ENCODE measurements around the gene ELOVL5.
A peak's percentile ranks its signal among the peaks of the same experiment; 100 is the strongest.

ELOVL5 gene

DNA sequence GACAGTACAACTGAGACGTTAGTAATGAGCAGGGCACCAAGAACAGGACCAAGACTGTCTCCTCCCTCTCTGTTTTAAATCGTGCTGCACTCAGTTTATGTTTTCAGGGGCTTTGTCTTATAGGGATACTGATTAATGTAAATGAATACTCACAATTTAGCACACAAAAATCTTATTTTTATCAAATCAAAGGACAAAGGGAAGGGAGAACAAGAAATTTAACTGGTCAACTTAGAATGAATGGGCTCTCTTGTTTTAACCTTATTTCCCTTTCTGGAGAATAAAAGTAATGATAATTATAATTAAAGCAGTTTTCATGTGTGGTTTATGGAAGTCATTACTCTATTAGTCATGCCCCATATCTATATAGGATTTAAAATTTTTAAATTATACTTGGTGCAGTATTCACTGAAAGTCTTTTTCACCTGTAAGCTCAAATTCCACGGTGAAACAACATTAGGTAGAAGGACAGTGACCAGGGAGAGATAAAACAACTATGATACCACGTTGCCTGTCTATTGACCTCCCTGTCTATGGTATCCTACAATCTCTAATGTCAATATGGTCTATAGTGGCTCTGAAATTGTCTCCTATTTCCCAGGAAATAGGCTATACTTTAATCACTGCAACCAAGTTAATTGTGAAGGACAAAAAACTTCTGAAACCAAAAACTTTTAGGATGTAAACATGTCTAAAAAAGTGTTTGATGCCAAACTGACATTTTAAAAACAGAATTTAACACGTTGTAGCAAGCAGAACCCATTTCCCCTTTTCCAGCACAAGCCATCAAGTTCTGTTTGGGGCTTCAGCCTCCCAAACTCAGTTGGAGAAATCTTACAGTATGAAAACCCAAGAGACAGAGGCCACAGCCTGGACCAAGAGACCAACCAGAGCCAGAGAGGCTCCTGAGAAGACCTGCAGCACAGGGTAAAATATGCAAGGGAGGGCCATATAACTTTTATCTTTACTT, 15.0 kb downstream of the ELOVL5 start:
- H3K36me3 ChIP-seq (ENCODE audit: low read depth), result peaks cover 12% of the 10 kb centered on the region; the same call in 1 of the 2 replicates
- no peaks in the 10 kb centered on the region for H3K9me3 ChIP-seq (ENCODE audit: severe bottlenecking)
- DNase-seq (ENCODE audit: low spot score) (no peak), ATAC-seq (ENCODE audit: low read depth) (no peak)
- H3K4me3 ChIP-seq (ENCODE audit: severe bottlenecking), result no peak overlapping the region
- TF ChIP-seq, protein P1, sequence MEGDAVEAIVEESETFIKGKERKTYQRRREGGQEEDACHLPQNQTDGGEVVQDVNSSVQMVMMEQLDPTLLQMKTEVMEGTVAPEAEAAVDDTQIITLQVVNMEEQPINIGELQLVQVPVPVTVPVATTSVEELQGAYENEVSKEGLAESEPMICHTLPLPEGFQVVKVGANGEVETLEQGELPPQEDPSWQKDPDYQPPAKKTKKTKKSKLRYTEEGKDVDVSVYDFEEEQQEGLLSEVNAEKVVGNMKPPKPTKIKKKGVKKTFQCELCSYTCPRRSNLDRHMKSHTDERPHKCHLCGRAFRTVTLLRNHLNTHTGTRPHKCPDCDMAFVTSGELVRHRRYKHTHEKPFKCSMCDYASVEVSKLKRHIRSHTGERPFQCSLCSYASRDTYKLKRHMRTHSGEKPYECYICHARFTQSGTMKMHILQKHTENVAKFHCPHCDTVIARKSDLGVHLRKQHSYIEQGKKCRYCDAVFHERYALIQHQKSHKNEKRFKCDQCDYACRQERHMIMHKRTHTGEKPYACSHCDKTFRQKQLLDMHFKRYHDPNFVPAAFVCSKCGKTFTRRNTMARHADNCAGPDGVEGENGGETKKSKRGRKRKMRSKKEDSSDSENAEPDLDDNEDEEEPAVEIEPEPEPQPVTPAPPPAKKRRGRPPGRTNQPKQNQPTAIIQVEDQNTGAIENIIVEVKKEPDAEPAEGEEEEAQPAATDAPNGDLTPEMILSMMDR (IDR thresholded peaks at IDR 0.05; ENCODE audit: poor library complexity, severe bottlenecking), result no peak
- no peak overlapping the region for H3K27ac ChIP-seq (ENCODE audit: poor library complexity, severe bottlenecking)
- H3K27me3 ChIP-seq (ENCODE audit: insufficient read depth, poor library complexity, severe bottlenecking), result no peaks in the 10 kb centered on the region
- H3K4me1 ChIP-seq (ENCODE audit: insufficient read depth, poor library complexity, severe bottlenecking), result peaks cover 4% of the 10 kb centered on the region

DNA sequence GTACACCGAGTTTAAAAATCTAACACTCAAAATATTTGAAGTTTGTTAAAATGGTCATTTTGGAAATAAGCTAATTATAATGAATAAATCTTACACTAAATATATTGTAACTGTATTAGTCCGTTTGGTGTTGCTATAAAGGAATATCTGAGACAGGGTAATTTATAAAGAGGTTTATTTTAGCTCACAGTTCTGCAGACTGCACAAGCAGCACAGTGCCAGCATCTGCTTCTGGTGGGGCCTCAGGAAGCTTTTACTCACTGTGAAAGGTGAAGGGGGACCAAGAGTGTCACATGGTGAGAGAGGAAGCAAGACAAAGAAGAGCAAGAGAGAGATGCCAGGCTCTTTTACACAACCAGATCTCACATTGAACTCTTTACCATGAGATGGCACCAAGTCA, 17.1 kb downstream of the ELOVL5 start:
- H3K27me3 ChIP-seq (ENCODE audit: insufficient read depth, poor library complexity, severe bottlenecking), result no peaks in the 10 kb centered on the region
- TF ChIP-seq, protein P1 (IDR thresholded peaks at IDR 0.05; ENCODE audit: poor library complexity, severe bottlenecking), result no peak
- H3K9me3 ChIP-seq (ENCODE audit: severe bottlenecking), result no peaks in the 10 kb centered on the region
- no peak overlapping the region for H3K27ac ChIP-seq (ENCODE audit: poor library complexity, severe bottlenecking)
- DNase-seq (ENCODE audit: low spot score) (no peak), ATAC-seq (ENCODE audit: low read depth) (no peak)
- H3K4me3 ChIP-seq (ENCODE audit: severe bottlenecking), result no peak overlapping the region
- peaks cover 24% of the 10 kb centered on the region for H3K4me1 ChIP-seq (ENCODE audit: insufficient read depth, poor library complexity, severe bottlenecking)
- H3K36me3 ChIP-seq (ENCODE audit: low read depth), result no peaks in the 10 kb centered on the region; the same call in 1 of the 2 replicates

DNA sequence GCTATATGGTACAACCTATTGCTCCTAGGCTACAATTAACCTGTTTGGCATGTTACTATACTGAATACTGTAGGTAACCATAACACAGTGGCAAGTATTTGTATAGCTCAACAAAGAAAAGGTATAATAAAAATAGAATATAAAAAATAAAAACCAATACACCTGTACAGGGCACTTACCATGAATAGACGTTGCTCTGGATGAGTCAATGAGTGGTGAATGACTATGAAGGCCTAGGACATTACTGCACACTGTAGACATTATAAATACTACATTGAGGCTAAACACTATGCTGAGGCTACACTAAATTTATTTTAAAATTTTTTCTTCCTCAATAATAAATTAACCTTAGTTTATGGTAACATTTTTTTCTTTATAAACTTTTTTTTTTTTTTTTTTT, 18.6 kb downstream of the ELOVL5 start:
- Histone ChIP-seq H3K4me3 (ENCODE audit: severe bottlenecking) (no peak overlapping the region), H3K27me3 (ENCODE audit: insufficient read depth, poor library complexity, severe bottlenecking) (no peaks in the 10 kb centered on the region), H3K9me3 (ENCODE audit: severe bottlenecking) (no peaks in the 10 kb centered on the region), H3K4me1 (ENCODE audit: insufficient read depth, poor library complexity, severe bottlenecking) (peaks cover 37% of the 10 kb centered on the region), H3K27ac (ENCODE audit: poor library complexity, severe bottlenecking) (no peak overlapping the region), H3K36me3 (ENCODE audit: low read depth) (no peaks in the 10 kb centered on the region; the same call in 1 of the 2 replicates)
- ATAC-seq (ENCODE audit: low read depth), result no peak
- TF ChIP-seq, protein P1 (IDR thresholded peaks at IDR 0.05; ENCODE audit: poor library complexity, severe bottlenecking), result no peak
- no peak for DNase-seq (ENCODE audit: low spot score)

DNA sequence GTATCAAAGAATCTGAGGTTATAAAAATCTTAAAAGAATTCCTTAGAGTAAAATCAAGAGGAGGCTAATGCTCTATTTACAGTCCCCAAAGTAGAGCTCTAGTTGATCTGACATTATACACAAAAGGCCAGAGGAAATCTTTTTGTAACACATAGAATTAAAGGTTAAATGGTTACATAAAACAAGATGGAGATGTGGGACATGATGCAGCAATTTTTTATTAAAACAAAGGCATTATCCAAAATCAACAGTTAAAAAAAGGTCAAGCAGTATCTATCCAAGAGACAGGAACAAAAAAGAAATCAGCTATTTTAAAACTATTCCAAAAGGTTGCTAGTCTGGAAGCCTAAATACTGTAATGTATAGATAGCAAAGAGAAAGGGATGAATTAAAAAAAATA, 20.4 kb downstream of the ELOVL5 start:
- peak overlapping the region; percentile 97 for H3K27ac ChIP-seq (ENCODE audit: poor library complexity, severe bottlenecking)
- H3K9me3 ChIP-seq (ENCODE audit: severe bottlenecking), result no peaks in the 10 kb centered on the region
- no peak overlapping the region for H3K4me3 ChIP-seq (ENCODE audit: severe bottlenecking)
- TF ChIP-seq, protein P1 (IDR thresholded peaks at IDR 0.05; ENCODE audit: poor library complexity, severe bottlenecking), result no peak
- ATAC-seq (ENCODE audit: low read depth), result no peak
- no peaks in the 10 kb centered on the region for H3K27me3 ChIP-seq (ENCODE audit: insufficient read depth, poor library complexity, severe bottlenecking)
- H3K36me3 ChIP-seq (ENCODE audit: low read depth), result no peaks in the 10 kb centered on the region; the same call in 1 of the 2 replicates
- DNase-seq (ENCODE audit: low spot score), result no peak
- H3K4me1 ChIP-seq (ENCODE audit: insufficient read depth, poor library complexity, severe bottlenecking), result peaks cover 42% of the 10 kb centered on the region

DNA sequence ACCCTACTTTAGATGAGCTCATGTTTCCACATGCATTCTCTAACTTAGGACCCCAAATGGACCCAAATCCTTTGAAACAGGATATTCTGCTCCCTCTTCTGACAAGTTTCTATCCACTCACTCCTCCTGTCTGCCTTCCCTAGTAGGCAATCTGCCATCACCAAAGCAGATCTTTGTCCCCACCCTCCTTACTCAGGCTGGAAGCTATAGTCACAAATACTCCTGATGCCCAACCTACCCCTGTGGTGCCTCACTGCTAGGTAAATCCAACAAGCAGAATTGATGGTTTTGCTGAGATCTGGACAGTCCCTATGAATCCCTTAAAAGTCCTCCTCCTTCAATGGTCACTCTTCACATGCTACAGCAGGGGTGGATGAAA, 21.7 kb downstream of the ELOVL5 start:
- TF ChIP-seq, protein P1 (IDR thresholded peaks at IDR 0.05; ENCODE audit: poor library complexity, severe bottlenecking), result no peak
- Histone ChIP-seq H3K27ac (ENCODE audit: poor library complexity, severe bottlenecking) (peak overlapping the region; percentile 97), H3K36me3 (ENCODE audit: low read depth) (no peaks in the 10 kb centered on the region; the same call in 1 of the 2 replicates), H3K9me3 (ENCODE audit: severe bottlenecking) (no peaks in the 10 kb centered on the region), H3K4me1 (ENCODE audit: insufficient read depth, poor library complexity, severe bottlenecking) (peaks cover 54% of the 10 kb centered on the region), H3K27me3 (ENCODE audit: insufficient read depth, poor library complexity, severe bottlenecking) (no peaks in the 10 kb centered on the region), H3K4me3 (ENCODE audit: severe bottlenecking) (no peak overlapping the region)
- DNase-seq (ENCODE audit: low spot score) (no peak), ATAC-seq (ENCODE audit: low read depth) (peak; percentile 26)

All from RWPE2 (cell line).